GM19372 (cell line): Measurements from ENCODE around the gene MYL7.

ENCODE experiments used
- ATAC-seq: cut with Tn5 transposase; IDR thresholded peaks from one replicate; pipeline ENCODE4 v1.9.1; 2021; ENCODE audit warnings: mild to moderate bottlenecking, low read depth, moderate library complexity; ENCODE audit not compliant: unreplicated experiment

Gene MYL7

GRCh38 chr7:44114586-44115310, 26.4 kb downstream of the MYL7 start:
- no peak for ATAC-seq

GRCh38 chr7:44113764-44114354, 27.3 kb downstream of the MYL7 start:
- no peak for ATAC-seq

GRCh38 chr7:44112997-44113763, 28.0 kb downstream of the MYL7 start:
- no peak for ATAC-seq

- no peak for ATAC-seq
These were observed 28.7 kb downstream of the MYL7 start for GRCh38 chr7:44112231-44112996.

GRCh38 chr7:44111761-44112160, 29.4 kb downstream of the MYL7 start:
- no peak for ATAC-seq

- ATAC-seq: no peak
These were observed 30.2 kb downstream of the MYL7 start for GRCh38 chr7:44110719-44111635.

GRCh38 chr7:44109991-44110390, 31.1 kb downstream of the MYL7 start:
- ATAC-seq: no peak

GRCh38 chr7:44108768-44109750, 32.1 kb downstream of the MYL7 start:
- ATAC-seq: no peak

GRCh38 chr7:44107961-44108767, 33.0 kb downstream of the MYL7 start:
- no peak for ATAC-seq

- ATAC-seq: no peak
These were observed 33.8 kb downstream of the MYL7 start for GRCh38 chr7:44107116-44107960.

- no peak for ATAC-seq
These were observed 34.6 kb downstream of the MYL7 start for GRCh38 chr7:44106311-44107065.

- ATAC-seq: no peak
These were observed 35.3 kb downstream of the MYL7 start for GRCh38 chr7:44105832-44106231.

GRCh38 chr7:44104860-44105771, 36.0 kb downstream of the MYL7 start:
- ATAC-seq: no peak

GRCh38 chr7:44103923-44104859, 36.9 kb downstream of the MYL7 start, which contains the start of gene AEBP1:
Gene AEBP1 (plus strand): TSS chr7:44104345. CDS start chr7:44104666, 321 bp downstream.
- ATAC-seq: no peak
